HEK293 (cell line): Measurements from ENCODE around the gene TMEM164.

Experiments
- BCL11A ChIP-seq: fragments of 450-650 bp; formaldehyde crosslinking; IDR thresholded peaks from 2 replicates; pipeline ENCODE4 v1.5.1; 2016; ENCODE audit warnings: low read depth, missing biosample characterization, missing genetic modification characterization
- GFI1B ChIP-seq: fragments of 450-650 bp; formaldehyde crosslinking; IDR thresholded peaks from 2 replicates; pipeline ENCODE4 v1.5.1; 2016; ENCODE audit warnings: missing biosample characterization, missing genetic modification characterization
- KLF1 ChIP-seq: fragments of 450-650 bp; formaldehyde crosslinking; IDR thresholded peaks from 2 replicates; pipeline ENCODE4 v1.5.1; 2016; ENCODE audit warnings: missing biosample characterization, missing genetic modification characterization
- MZF1 ChIP-seq: fragments of 450-650 bp; formaldehyde crosslinking; IDR thresholded peaks from 2 replicates; pipeline ENCODE4 v1.5.1; 2017; ENCODE audit warnings: missing biosample characterization, missing genetic modification characterization, borderline replicate concordance
- SCRT1 ChIP-seq: fragments of 450-650 bp; formaldehyde crosslinking; IDR thresholded peaks from 2 replicates; pipeline ENCODE4 v1.5.1; 2016; ENCODE audit warnings: missing biosample characterization, missing genetic modification characterization, borderline replicate concordance
- SCRT2 ChIP-seq: fragments of 450-650 bp; formaldehyde crosslinking; IDR thresholded peaks from 2 replicates; pipeline ENCODE4 v1.5.1; 2016; ENCODE audit warnings: missing biosample characterization, missing genetic modification characterization
- SP2 ChIP-seq: fragments of 450-650 bp; formaldehyde crosslinking; IDR thresholded peaks from 2 replicates; pipeline ENCODE4 v1.5.1; 2016; ENCODE audit warnings: missing biosample characterization, missing genetic modification characterization
- TCF7L2 ChIP-seq: IDR thresholded peaks from 2 replicates; pipeline ENCODE4 v1.6.1; 2011; ENCODE audit warnings: low read depth, mild to moderate bottlenecking, inconsistent platforms, low read length, moderate library complexity, borderline replicate concordance
- ZBTB20 ChIP-seq: fragments of 450-650 bp; formaldehyde crosslinking; IDR thresholded peaks from 2 replicates; pipeline ENCODE4 v1.5.1; 2016; ENCODE audit warnings: missing biosample characterization, missing genetic modification characterization
- ZNF132 ChIP-seq: fragments of 450-650 bp; formaldehyde crosslinking; IDR thresholded peaks from 2 replicates; pipeline ENCODE4 v1.5.1; 2017; ENCODE audit warnings: missing biosample characterization, missing genetic modification characterization, borderline replicate concordance
- ZNF239 ChIP-seq: fragments of 450-650 bp; formaldehyde crosslinking; IDR thresholded peaks from 2 replicates; pipeline ENCODE4 v1.5.1; 2016; ENCODE audit warnings: missing biosample characterization, missing genetic modification characterization
- ZNF248 ChIP-seq: fragments of 450-650 bp; formaldehyde crosslinking; IDR thresholded peaks from 2 replicates; pipeline ENCODE4 v1.5.1; 2017; ENCODE audit warnings: missing biosample characterization, missing genetic modification characterization
- ZNF292 ChIP-seq: fragments of 450-650 bp; formaldehyde crosslinking; IDR thresholded peaks from 2 replicates; pipeline ENCODE4 v1.5.1; 2016; ENCODE audit warnings: low read depth, missing biosample characterization, missing genetic modification characterization, borderline replicate concordance
- ZNF324 ChIP-seq: fragments of 450-650 bp; formaldehyde crosslinking; IDR thresholded peaks from 2 replicates; pipeline ENCODE4 v1.5.1; 2016; ENCODE audit warnings: missing biosample characterization, missing genetic modification characterization
- ZNF341 ChIP-seq: fragments of 450-650 bp; formaldehyde crosslinking; IDR thresholded peaks from 2 replicates; pipeline ENCODE4; 2016; ENCODE audit warnings: low read depth, missing biosample characterization, missing genetic modification characterization
- ZNF366 ChIP-seq: fragments of 450-650 bp; formaldehyde crosslinking; conservative IDR thresholded peaks from 2 replicates; pipeline ENCODE4 v1.5.1; 2016; ENCODE audit warnings: missing biosample characterization, missing genetic modification characterization
- ZNF37A ChIP-seq: fragments of 450-650 bp; IDR thresholded peaks from 2 replicates; pipeline ENCODE4 v1.5.1; 2018; ENCODE audit warnings: missing biosample characterization, missing genetic modification characterization
- ZNF48 ChIP-seq: fragments of 450-650 bp; formaldehyde crosslinking; IDR thresholded peaks from 2 replicates; pipeline ENCODE4 v1.5.1; 2016; ENCODE audit warnings: missing biosample characterization, missing genetic modification characterization
- ZNF501 ChIP-seq: fragments of 450-650 bp; formaldehyde crosslinking; IDR thresholded peaks from 2 replicates; pipeline ENCODE4 v1.5.1; 2016; ENCODE audit warnings: missing biosample characterization, missing genetic modification characterization
- ZNF596 ChIP-seq: fragments of 450-650 bp; IDR thresholded peaks from 2 replicates; pipeline ENCODE4 v1.5.0; 2018; ENCODE audit warnings: missing biosample characterization, mild to moderate bottlenecking, missing genetic modification characterization, moderate library complexity
- ZNF791 ChIP-seq: fragments of 450-650 bp; formaldehyde crosslinking; IDR thresholded peaks from 2 replicates; pipeline ENCODE4 v1.5.1; 2016; ENCODE audit warnings: missing biosample characterization, missing genetic modification characterization
- TF ChIP-seq, protein P1 (sequence below): fragments of 450-650 bp; formaldehyde crosslinking; IDR thresholded peaks from 2 replicates; pipeline ENCODE4 v1.5.1; 2016; ENCODE audit warnings: missing biosample characterization, missing genetic modification characterization
- TF ChIP-seq, protein P2 (sequence below): fragments of 450-650 bp; formaldehyde crosslinking; IDR thresholded peaks from 2 replicates; pipeline ENCODE4 v1.5.1; 2017; ENCODE audit warnings: missing biosample characterization, missing genetic modification characterization
- TF ChIP-seq, protein P3 (sequence below): fragments of 450-650 bp; formaldehyde crosslinking; IDR thresholded peaks from 2 replicates; pipeline ENCODE4 v1.5.1; 2016; ENCODE audit warnings: missing biosample characterization, missing genetic modification characterization
- TF ChIP-seq, protein P4 (sequence below): fragments of 450-650 bp; IDR thresholded peaks from 2 replicates; pipeline ENCODE4 v1.5.1; 2018; ENCODE audit warnings: missing biosample characterization, mild to moderate bottlenecking, missing genetic modification characterization
- TF ChIP-seq, protein P5 (sequence below): fragments of 450-650 bp; formaldehyde crosslinking; IDR thresholded peaks from 2 replicates; pipeline ENCODE4 v1.5.1; 2016; ENCODE audit warnings: missing biosample characterization, missing genetic modification characterization
- TF ChIP-seq, protein P6 (sequence below): fragments of 450-650 bp; formaldehyde crosslinking; IDR thresholded peaks from 2 replicates; pipeline ENCODE4 v1.5.1; 2016; ENCODE audit warnings: missing biosample characterization, missing genetic modification characterization

TMEM164 gene

DNA sequence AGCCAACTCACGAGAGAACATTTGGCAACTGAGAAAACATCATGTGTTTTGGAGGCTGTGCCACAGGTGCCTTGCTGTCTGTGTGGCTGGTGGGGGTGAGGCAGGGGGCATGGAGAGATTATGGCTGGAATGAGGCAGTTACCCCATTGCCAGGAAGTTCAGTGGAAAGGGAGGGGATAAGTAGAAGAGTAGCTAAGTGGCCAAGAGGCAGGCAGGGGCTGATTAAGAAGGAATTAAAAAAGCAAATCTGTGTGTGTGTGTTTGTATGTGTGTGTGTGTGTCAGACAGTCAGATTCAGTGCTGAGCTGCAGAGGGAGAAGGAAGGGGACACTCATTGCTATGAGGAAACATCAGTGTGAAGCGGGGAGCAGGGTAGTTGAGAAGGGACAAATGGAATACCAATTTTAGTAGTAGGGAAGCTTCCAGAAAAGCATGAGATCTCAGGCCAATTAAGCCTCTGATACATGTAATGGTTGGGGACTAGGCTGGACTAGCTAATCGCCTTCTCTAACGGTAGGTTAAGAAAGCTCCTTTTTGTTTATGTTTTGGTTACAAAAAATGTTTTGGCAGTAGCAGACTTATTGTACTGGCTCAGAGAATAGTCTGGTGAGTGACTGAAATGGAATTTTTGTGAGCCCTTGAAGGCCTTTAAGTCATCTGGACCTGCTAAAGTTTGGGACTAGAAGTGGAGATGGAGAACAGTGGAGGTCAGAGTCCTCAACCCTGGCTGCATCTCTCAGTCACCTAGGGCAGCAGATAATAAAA is 18.5 kb downstream of the TMEM164 start (continued):
- TF ChIP-seq, protein P1, sequence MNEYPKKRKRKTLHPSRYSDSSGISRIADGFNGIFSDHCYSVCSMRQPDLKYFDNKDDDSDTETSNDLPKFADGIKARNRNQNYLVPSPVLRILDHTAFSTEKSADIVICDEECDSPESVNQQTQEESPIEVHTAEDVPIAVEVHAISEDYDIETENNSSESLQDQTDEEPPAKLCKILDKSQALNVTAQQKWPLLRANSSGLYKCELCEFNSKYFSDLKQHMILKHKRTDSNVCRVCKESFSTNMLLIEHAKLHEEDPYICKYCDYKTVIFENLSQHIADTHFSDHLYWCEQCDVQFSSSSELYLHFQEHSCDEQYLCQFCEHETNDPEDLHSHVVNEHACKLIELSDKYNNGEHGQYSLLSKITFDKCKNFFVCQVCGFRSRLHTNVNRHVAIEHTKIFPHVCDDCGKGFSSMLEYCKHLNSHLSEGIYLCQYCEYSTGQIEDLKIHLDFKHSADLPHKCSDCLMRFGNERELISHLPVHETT (tag by site-specific recombination): no peak
- TF ChIP-seq KLF1 (tag by site-specific recombination) (no peak), ZBTB20 (tag by site-specific recombination) (no peak), ZNF292 (tag by site-specific recombination) (no peak), ZNF791 (tag by site-specific recombination) (no peak), ZNF341 (tag by site-specific recombination) (no peak), ZNF48 (tag by site-specific recombination) (no peak), ZNF366 (tag by site-specific recombination) (no peak), SCRT1 (tag by site-specific recombination) (peak; percentile 98), MZF1 (tag by site-specific recombination) (no peak), GFI1B (no peak), ZNF596 (tag by site-specific recombination) (no peak), ZNF239 (tag by site-specific recombination) (no peak), SP2 (no peak), ZNF501 (tag by site-specific recombination) (no peak), BCL11A (tag by site-specific recombination) (no peak), ZNF248 (tag by site-specific recombination) (no peak), TCF7L2 (no peak), ZNF132 (tag by site-specific recombination) (no peak), ZNF37A (tag by site-specific recombination) (no peak), SCRT2 (tag by site-specific recombination) (peak; percentile 97), ZNF324 (tag by site-specific recombination) (no peak)
- TF ChIP-seq, protein P2, sequence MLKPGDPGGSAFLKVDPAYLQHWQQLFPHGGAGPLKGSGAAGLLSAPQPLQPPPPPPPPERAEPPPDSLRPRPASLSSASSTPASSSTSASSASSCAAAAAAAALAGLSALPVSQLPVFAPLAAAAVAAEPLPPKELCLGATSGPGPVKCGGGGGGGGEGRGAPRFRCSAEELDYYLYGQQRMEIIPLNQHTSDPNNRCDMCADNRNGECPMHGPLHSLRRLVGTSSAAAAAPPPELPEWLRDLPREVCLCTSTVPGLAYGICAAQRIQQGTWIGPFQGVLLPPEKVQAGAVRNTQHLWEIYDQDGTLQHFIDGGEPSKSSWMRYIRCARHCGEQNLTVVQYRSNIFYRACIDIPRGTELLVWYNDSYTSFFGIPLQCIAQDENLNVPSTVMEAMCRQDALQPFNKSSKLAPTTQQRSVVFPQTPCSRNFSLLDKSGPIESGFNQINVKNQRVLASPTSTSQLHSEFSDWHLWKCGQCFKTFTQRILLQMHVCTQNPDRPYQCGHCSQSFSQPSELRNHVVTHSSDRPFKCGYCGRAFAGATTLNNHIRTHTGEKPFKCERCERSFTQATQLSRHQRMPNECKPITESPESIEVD (tag by site-specific recombination): 0 out of 2 replicates have a peak, but pooled peaks have one; percentile 10
- TF ChIP-seq, protein P3, sequence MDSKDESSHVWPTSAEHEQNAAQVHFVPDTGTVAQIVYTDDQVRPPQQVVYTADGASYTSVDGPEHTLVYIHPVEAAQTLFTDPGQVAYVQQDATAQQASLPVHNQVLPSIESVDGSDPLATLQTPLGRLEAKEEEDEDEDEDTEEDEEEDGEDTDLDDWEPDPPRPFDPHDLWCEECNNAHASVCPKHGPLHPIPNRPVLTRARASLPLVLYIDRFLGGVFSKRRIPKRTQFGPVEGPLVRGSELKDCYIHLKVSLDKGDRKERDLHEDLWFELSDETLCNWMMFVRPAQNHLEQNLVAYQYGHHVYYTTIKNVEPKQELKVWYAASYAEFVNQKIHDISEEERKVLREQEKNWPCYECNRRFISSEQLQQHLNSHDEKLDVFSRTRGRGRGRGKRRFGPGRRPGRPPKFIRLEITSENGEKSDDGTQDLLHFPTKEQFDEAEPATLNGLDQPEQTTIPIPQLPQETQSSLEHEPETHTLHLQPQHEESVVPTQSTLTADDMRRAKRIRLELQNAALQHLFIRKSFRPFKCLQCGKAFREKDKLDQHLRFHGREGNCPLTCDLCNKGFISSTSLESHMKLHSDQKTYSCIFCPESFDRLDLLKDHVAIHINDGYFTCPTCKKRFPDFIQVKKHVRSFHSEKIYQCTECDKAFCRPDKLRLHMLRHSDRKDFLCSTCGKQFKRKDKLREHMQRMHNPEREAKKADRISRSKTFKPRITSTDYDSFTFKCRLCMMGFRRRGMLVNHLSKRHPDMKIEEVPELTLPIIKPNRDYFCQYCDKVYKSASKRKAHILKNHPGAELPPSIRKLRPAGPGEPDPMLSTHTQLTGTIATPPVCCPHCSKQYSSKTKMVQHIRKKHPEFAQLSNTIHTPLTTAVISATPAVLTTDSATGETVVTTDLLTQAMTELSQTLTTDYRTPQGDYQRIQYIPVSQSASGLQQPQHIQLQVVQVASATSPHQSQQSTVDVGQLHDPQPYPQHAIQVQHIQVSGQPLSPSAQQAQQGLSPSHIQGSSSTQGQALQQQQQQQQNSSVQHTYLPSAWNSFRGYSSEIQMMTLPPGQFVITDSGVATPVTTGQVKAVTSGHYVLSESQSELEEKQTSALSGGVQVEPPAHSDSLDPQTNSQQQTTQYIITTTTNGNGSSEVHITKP (tag by site-specific recombination): no peak
- TF ChIP-seq, protein P4, sequence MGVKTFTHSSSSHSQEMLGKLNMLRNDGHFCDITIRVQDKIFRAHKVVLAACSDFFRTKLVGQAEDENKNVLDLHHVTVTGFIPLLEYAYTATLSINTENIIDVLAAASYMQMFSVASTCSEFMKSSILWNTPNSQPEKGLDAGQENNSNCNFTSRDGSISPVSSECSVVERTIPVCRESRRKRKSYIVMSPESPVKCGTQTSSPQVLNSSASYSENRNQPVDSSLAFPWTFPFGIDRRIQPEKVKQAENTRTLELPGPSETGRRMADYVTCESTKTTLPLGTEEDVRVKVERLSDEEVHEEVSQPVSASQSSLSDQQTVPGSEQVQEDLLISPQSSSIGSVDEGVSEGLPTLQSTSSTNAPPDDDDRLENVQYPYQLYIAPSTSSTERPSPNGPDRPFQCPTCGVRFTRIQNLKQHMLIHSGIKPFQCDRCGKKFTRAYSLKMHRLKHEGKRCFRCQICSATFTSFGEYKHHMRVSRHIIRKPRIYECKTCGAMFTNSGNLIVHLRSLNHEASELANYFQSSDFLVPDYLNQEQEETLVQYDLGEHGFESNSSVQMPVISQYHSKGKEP: no peak
- TF ChIP-seq, protein P5, sequence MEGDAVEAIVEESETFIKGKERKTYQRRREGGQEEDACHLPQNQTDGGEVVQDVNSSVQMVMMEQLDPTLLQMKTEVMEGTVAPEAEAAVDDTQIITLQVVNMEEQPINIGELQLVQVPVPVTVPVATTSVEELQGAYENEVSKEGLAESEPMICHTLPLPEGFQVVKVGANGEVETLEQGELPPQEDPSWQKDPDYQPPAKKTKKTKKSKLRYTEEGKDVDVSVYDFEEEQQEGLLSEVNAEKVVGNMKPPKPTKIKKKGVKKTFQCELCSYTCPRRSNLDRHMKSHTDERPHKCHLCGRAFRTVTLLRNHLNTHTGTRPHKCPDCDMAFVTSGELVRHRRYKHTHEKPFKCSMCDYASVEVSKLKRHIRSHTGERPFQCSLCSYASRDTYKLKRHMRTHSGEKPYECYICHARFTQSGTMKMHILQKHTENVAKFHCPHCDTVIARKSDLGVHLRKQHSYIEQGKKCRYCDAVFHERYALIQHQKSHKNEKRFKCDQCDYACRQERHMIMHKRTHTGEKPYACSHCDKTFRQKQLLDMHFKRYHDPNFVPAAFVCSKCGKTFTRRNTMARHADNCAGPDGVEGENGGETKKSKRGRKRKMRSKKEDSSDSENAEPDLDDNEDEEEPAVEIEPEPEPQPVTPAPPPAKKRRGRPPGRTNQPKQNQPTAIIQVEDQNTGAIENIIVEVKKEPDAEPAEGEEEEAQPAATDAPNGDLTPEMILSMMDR (tag by site-specific recombination): no peak
- TF ChIP-seq, protein P6, sequence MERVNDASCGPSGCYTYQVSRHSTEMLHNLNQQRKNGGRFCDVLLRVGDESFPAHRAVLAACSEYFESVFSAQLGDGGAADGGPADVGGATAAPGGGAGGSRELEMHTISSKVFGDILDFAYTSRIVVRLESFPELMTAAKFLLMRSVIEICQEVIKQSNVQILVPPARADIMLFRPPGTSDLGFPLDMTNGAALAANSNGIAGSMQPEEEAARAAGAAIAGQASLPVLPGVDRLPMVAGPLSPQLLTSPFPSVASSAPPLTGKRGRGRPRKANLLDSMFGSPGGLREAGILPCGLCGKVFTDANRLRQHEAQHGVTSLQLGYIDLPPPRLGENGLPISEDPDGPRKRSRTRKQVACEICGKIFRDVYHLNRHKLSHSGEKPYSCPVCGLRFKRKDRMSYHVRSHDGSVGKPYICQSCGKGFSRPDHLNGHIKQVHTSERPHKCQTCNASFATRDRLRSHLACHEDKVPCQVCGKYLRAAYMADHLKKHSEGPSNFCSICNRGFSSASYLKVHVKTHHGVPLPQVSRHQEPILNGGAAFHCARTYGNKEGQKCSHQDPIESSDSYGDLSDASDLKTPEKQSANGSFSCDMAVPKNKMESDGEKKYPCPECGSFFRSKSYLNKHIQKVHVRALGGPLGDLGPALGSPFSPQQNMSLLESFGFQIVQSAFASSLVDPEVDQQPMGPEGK: 0 out of 2 replicates have a peak, but pooled peaks have one; percentile 29
